CD8-positive, alpha-beta memory T cell (primary cell): ENCODE results near the gene CRMP1. TPM values are rescaled to one million over a fixed set of nuclear protein-coding genes. Genes with fewer than 3 reads are reported as not detected.
"Not testable (repeated sequence)": the region's sequence is repeated elsewhere in the genome, so short reads cannot be mapped to it uniquely, and the experiment has no call there.

ENCODE experiments used
- CTCF ChIA-PET: fragments of 350-600 bp; sonication (Branson Sonifier 250); formaldehyde crosslinking; loops from one replicate; lab custom pipeline; 2021; ENCODE audit warnings: antibody characterized with exemption; lab: Charles Lee
- POLR2A ChIA-PET: fragments of 350-600 bp; sonication (Branson Sonifier 250); formaldehyde crosslinking; loops from one replicate; lab custom pipeline; 2021; ENCODE audit warnings: antibody characterized with exemption; lab: Charles Lee
- DNase-seq, 5 donors: peaks; one replicate each; pipeline versions ENCODE4 v3.0.0 to v3.0.0-alpha.2; 2020 to 2022; ENCODE audit warnings: mixed read lengths in 1 of 5
- H3K27ac ChIP-seq: one replicate; pipeline ENCODE4 v1.7.0; 2013; ENCODE audit warnings: low read depth, mild to moderate bottlenecking, low read length, moderate library complexity
- H3K27me3 ChIP-seq: 2 replicates; pipeline ENCODE4 v1.7.0; 2013; ENCODE audit warnings: low read length, mild to moderate bottlenecking; ENCODE audit not compliant: insufficient read depth, poor library complexity, severe bottlenecking
- H3K36me3 ChIP-seq: 2 replicates; pipeline ENCODE4 v1.7.0; 2013; ENCODE audit warnings: mild to moderate bottlenecking, low read length, moderate library complexity; ENCODE audit not compliant: insufficient read depth
- H3K4me1 ChIP-seq: 2 replicates; pipeline ENCODE4 v1.7.0; 2013; ENCODE audit warnings: mild to moderate bottlenecking, low read length, moderate library complexity; ENCODE audit not compliant: insufficient read depth
- H3K4me3 ChIP-seq: 2 replicates; pipeline ENCODE4 v1.7.0; 2013; ENCODE audit warnings: mild to moderate bottlenecking, low read length
- H3K9me3 ChIP-seq: 2 replicates; pipeline ENCODE4 v1.7.0; 2013; ENCODE audit warnings: mild to moderate bottlenecking, low read length
- H3K27ac Mint-ChIP-seq, 8 donors: one replicate each; pipeline ENCODE4 v1.8.0; 2020 to 2021; ENCODE audit warnings: mixed read lengths in 8 of 8, mild to moderate bottlenecking in 6 of 8, inconsistent platforms in 3 of 8, moderate library complexity in 3 of 8
- H3K27me3 Mint-ChIP-seq, 2 donors: one replicate each; pipeline ENCODE4 v1.8.0; 2020 to 2021; ENCODE audit warnings: mixed read lengths in 2 of 2, mild to moderate bottlenecking in 1 of 2, moderate library complexity in 1 of 2
- H3K36me3 Mint-ChIP-seq, 3 donors: one replicate each; pipeline ENCODE4 v1.8.0; 2020 to 2021; ENCODE audit warnings: mixed read lengths in 3 of 3, inconsistent platforms in 1 of 3, mild to moderate bottlenecking in 1 of 3
- H3K4me1 Mint-ChIP-seq, 3 donors: one replicate each; pipeline ENCODE4 v1.8.0; 2020 to 2021; ENCODE audit warnings: mixed read lengths in 3 of 3, inconsistent platforms in 1 of 3, mild to moderate bottlenecking in 1 of 3
- H3K4me3 Mint-ChIP-seq, 7 donors: one replicate each; pipeline ENCODE4 v1.8.0; 2020 to 2021; ENCODE audit warnings: mixed read lengths in 7 of 7, mild to moderate bottlenecking in 6 of 7, moderate library complexity in 4 of 7, inconsistent platforms in 2 of 7
- H3K9me3 Mint-ChIP-seq, 5 donors: one replicate each; pipeline ENCODE4 v1.8.0; 2020 to 2022; ENCODE audit warnings: mixed read lengths in 5 of 5, mild to moderate bottlenecking in 3 of 5, moderate library complexity in 2 of 5, inconsistent platforms in 1 of 5
- polyA plus RNA-seq: library from polyadenylated mRNA; unstranded; fragments of 300-500 nt; fragmentation: Illumina TruSeq; gene quantifications from one replicate; pipeline ENCODE4 v1.2.3, GENCODE V29; 2021
- total RNA-seq, 2 experiments: library from RNA; stranded (reverse); gene quantifications; one replicate each; pipeline ENCODE4 v1.2.3, GENCODE V29; 2021

CRMP1 gene
- total and polyA plus RNA-seq, 3 experiments from 2014 or later = 0.10 TPM; not detected in 2

DNA sequence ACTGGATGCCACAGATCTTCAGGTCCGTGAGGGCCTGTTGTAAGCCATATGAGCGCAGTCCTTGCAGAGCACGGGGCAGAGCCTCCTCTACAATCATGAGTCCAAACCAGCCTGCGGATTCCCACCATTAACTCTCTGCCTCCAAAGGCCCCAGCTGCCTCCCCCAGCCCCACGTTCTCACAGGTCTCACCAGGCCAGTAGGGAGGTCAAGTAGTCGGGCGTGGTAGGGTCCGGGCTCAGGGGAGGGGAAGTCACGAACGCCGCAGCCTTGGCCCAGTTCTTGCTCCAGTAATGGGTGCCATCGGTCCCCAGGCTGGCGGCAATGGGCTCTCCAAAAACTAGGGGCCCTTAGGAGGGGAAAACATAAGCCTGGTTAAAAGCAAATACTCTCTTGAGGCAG lies 53.6 kb downstream of the CRMP1 start:
- H3K4me3 ChIP-seq = no peak overlapping the region
- Mint-ChIP-seq H3K36me3 (no peaks in the 10 kb centered on the region), H3K4me3 (no peak overlapping the region), H3K27me3 (peaks cover 0 to 5% of the 10 kb centered on the region in 2 donors), H3K9me3 (no peaks in the 10 kb centered on the region), H3K4me1 (no peaks in the 10 kb centered on the region), H3K27ac (no peak overlapping the region)
- POLR2A ChIA-PET = no interaction called here
- H3K27me3 ChIP-seq = no peaks in the 10 kb centered on the region
- no peak for DNase-seq
- H3K27ac ChIP-seq = no peak overlapping the region
- CTCF ChIA-PET = no interaction called here
- no peaks in the 10 kb centered on the region for H3K36me3 ChIP-seq
- no peaks in the 10 kb centered on the region for H3K9me3 ChIP-seq
- H3K4me1 ChIP-seq = no peaks in the 10 kb centered on the region

GRCh38 chr4:5837483-5837882 lies 55.4 kb downstream of the CRMP1 start:
- DNase-seq, H3K27me3 ChIP-seq, H3K36me3 Mint-ChIP-seq, H3K9me3 Mint-ChIP-seq, H3K4me3 Mint-ChIP-seq, H3K27ac Mint-ChIP-seq, H3K36me3 ChIP-seq, H3K27ac ChIP-seq, H3K27me3 Mint-ChIP-seq, H3K9me3 ChIP-seq, CTCF ChIA-PET, POLR2A ChIA-PET, H3K4me3 ChIP-seq, H3K4me1 Mint-ChIP-seq, H3K4me1 ChIP-seq: not testable (repeated sequence)

GRCh38 chr4:5836943-5837342 lies 55.9 kb downstream of the CRMP1 start:
- no peaks in the 10 kb centered on the region for H3K9me3 ChIP-seq
- CTCF ChIA-PET = no interaction called here

DNA sequence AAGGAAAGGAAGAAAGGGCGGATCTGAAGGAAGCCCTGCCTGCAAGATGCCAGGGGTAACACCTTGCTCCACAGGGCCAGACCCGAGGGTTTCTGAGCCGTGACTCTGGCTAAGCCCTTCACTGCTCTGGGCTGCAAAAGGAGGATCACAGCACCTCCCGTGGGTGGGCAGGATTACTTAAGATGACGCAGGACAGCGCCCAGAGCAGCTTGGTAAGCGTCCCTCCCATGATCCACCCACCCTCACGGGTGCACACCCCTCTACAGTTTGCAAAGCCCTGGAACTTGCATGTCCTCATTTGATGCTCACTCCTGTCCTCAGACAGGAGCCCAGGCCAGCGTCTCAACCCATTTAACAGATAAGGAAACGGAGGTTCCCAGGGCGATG lies 64.9 kb downstream of the CRMP1 start:
- peak in 1 of 5 donors; percentile 27 for DNase-seq
- H3K9me3 ChIP-seq = no peaks in the 10 kb centered on the region
- no peaks in the 10 kb centered on the region for H3K36me3 Mint-ChIP-seq

More at GRCh38 chr4:5836943-5837342, 55.9 kb downstream of the CRMP1 start:
- DNase-seq = no peak
- peaks cover 0 to 5% of the 10 kb centered on the region in 2 donors for H3K27me3 Mint-ChIP-seq
- H3K36me3 ChIP-seq = no peaks in the 10 kb centered on the region
- H3K9me3 Mint-ChIP-seq = no peaks in the 10 kb centered on the region
- H3K27me3 ChIP-seq = no peaks in the 10 kb centered on the region
- no peaks in the 10 kb centered on the region for H3K36me3 Mint-ChIP-seq
- no peak overlapping the region for H3K27ac Mint-ChIP-seq
- no peak overlapping the region for H3K27ac ChIP-seq
- no peak overlapping the region for H3K4me3 Mint-ChIP-seq
- no peak overlapping the region for H3K4me3 ChIP-seq
- H3K4me1 ChIP-seq = no peaks in the 10 kb centered on the region
- H3K4me1 Mint-ChIP-seq = no peaks in the 10 kb centered on the region
- POLR2A ChIA-PET = no interaction called here

GRCh38 chr4:5827108-5828004 lies 65.5 kb downstream of the CRMP1 start:
- ChIA-PET POLR2A (no interaction called here), CTCF (no interaction called here)
- Mint-ChIP-seq H3K9me3 (no peaks in the 10 kb centered on the region), H3K27ac (peak overlapping the region in 2 of 8 donors; percentile 33 to 80), H3K27me3 (peaks cover 0 to 2% of the 10 kb centered on the region in 2 donors), H3K36me3 (no peaks in the 10 kb centered on the region), H3K4me1 (peaks cover 0 to 6% (median 3%) of the 10 kb centered on the region in 3 donors), H3K4me3 (no peak overlapping the region)
- H3K27ac ChIP-seq = no peak overlapping the region
- H3K27me3 ChIP-seq = no peaks in the 10 kb centered on the region
- H3K36me3 ChIP-seq = no peaks in the 10 kb centered on the region
- DNase-seq = peak in 1 of 5 donors; percentile 26
- no peak overlapping the region for H3K4me3 ChIP-seq
- no peaks in the 10 kb centered on the region for H3K4me1 ChIP-seq
- no peaks in the 10 kb centered on the region for H3K9me3 ChIP-seq

More for the DNA sequence above, 64.9 kb downstream of the CRMP1 start:
- Mint-ChIP-seq H3K27ac (no peak overlapping the region), H3K4me1 (peaks cover 0 to 6% (median 3%) of the 10 kb centered on the region in 3 donors), H3K9me3 (no peaks in the 10 kb centered on the region), H3K27me3 (peaks cover 0 to 2% of the 10 kb centered on the region in 2 donors), H3K4me3 (no peak overlapping the region)
- Histone ChIP-seq H3K27ac (no peak overlapping the region), H3K4me1 (no peaks in the 10 kb centered on the region), H3K27me3 (no peaks in the 10 kb centered on the region), H3K36me3 (no peaks in the 10 kb centered on the region), H3K4me3 (no peak overlapping the region)
- ChIA-PET CTCF (no interaction called here), POLR2A (no interaction called here)

- Mint-ChIP-seq H3K27ac (no peak overlapping the region), H3K4me1 (peaks cover 0 to 6% (median 3%) of the 10 kb centered on the region in 3 donors), H3K4me3 (no peak overlapping the region), H3K9me3 (no peaks in the 10 kb centered on the region), H3K36me3 (no peaks in the 10 kb centered on the region), H3K27me3 (peaks cover 0 to 2% of the 10 kb centered on the region in 2 donors)
- Histone ChIP-seq H3K4me1 (no peaks in the 10 kb centered on the region), H3K4me3 (no peak overlapping the region), H3K9me3 (no peaks in the 10 kb centered on the region), H3K36me3 (no peaks in the 10 kb centered on the region), H3K27me3 (no peaks in the 10 kb centered on the region), H3K27ac (no peak overlapping the region)
- ChIA-PET POLR2A (no interaction called here), CTCF (interaction anchor here (1.1 kb wide), 1 partner anchor 14 kb away, joined by 3 read pairs; no protein-coding TSS in a partner anchor)
- DNase-seq = no peak
Measured at GRCh38 chr4:5826437-5827107, 66.3 kb downstream of the CRMP1 start.

DNA sequence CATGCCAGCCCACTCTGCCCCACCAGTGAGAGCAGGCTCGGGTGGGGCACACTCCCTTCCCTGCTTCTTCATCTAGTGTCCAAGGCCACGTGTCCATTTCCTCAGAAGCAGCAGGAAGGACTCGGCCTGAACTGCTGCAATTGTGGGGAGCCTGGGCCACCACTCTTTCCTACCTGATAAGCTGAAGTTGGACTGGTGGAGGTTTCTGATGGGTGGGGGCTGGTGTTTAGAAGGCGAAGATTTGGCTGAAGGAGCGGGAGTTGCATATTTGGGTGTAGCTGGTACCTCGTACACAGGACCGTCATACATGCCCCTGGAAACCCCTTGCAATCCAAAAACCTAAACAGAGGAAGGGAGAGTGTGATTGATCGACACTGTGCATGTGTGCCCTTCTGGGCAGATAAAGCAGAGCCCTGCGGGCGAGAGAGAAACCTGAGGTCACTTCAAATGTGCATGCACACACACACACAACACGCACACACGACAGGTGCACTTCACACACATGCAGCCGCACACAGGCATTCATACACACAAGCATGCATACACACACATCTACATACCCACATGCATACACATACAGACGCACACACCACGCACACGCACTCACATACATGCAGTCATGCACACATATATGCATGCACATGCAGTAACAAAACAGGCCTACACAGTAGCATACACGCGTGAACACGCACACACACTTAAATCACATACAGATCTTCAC lies 67.4 kb downstream of the CRMP1 start:
- POLR2A ChIA-PET = no interaction called here
- peak in 1 of 5 donors; percentile 7 for DNase-seq
- Histone ChIP-seq H3K4me3 (no peak overlapping the region), H3K9me3 (no peaks in the 10 kb centered on the region), H3K36me3 (no peaks in the 10 kb centered on the region), H3K27ac (no peak overlapping the region), H3K4me1 (no peaks in the 10 kb centered on the region), H3K27me3 (no peaks in the 10 kb centered on the region)
- no peaks in the 10 kb centered on the region for H3K9me3 Mint-ChIP-seq
- H3K27ac Mint-ChIP-seq = no peak overlapping the region
- H3K27me3 Mint-ChIP-seq = peaks cover 0 to 2% of the 10 kb centered on the region in 2 donors
- no peaks in the 10 kb centered on the region for H3K36me3 Mint-ChIP-seq
- CTCF ChIA-PET = interaction anchor here (1.1 kb wide), 1 partner anchor 13 kb away, joined by 3 read pairs; no protein-coding TSS in a partner anchor
- H3K4me1 Mint-ChIP-seq = peaks cover 0 to 6% (median 3%) of the 10 kb centered on the region in 3 donors
- no peak overlapping the region for H3K4me3 Mint-ChIP-seq
